Suppressor macrophage treated with lipopolysaccharide for 4 hours (primary cell): ENCODE measurements around the gene BCHE.

ENCODE experiments used
- DNase-seq: peaks from one replicate; pipeline ENCODE4 v3.0.0-alpha.2; 2020

The BCHE gene

GRCh38 chr3:165837058-165837525 is at the start of gene BCHE:
Gene BCHE (minus strand): TSS chr3:165837423. CDS start chr3:165831033, 6,390 bp downstream.
- no peak for DNase-seq

- peak; percentile 1 for DNase-seq
Observed at GRCh38 chr3:165885558-165886270, 48.5 kb upstream of the BCHE start.

- no peak for DNase-seq
Observed at GRCh38 chr3:165884518-165884917, 47.3 kb upstream of the BCHE start.

GRCh38 chr3:165883863-165884478 is 46.7 kb upstream of the BCHE start:
- DNase-seq, result no peak

DNA sequence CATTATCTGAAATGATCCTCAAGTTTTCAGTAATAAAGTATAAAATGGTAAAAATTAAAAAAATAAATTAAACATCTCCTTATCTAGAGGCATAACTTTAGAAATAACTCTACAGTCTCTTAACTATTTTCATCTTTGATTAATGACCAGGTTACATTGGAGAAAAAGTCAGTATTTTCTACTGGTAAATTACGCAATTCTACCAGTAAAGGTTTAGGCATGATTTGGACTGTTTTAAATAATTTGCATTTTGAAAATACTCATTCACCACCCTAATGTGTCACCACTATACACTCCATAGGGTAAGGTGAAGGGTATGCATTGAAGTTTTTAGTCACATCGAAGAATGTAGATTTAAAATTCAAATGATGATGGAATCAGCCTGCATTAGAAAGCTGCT is 45.9 kb upstream of the BCHE start:
- no peak for DNase-seq

DNA sequence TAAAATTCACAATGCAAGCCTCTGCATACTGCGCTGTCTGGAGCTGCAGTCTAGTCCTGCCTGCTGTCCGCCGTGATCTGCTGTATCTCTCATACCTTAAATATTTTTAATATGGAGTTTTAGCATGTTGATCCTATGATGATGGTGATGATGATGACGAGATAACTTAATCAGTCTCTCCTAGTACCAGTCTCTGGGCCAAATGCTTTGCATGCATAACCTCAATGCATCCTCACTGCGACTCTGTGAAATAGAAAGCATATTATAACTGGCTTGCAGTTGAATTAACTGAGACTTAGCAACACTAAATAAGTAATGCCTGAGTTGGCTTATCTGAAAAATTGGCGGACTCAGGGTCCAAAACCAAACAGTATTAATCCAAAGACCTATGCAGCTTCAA is 38.4 kb upstream of the BCHE start:
- DNase-seq, result no peak

- no peak for DNase-seq
Observed at GRCh38 chr3:165874663-165875489, 37.7 kb upstream of the BCHE start.

- DNase-seq, result no peak
Observed at GRCh38 chr3:165868088-165868487, 30.9 kb upstream of the BCHE start.

DNA sequence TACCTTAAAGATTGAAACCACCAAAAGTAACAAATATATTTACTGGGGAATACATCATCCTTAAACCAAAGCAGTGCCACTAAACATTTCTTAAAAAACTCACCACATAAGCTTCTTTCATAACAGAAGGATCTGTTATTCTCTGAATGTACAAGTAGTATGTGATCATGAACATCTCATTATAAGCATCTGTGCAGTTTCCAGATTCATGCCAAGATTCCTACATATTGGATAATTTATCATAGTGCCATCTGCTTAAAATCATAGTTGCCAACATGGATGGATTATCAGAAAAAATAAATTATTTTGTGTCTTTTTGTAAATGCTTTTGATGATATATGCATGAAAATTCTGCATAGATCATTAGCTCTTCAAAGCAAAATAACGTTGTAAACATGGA is 21.8 kb upstream of the BCHE start:
- no peak for DNase-seq

GRCh38 chr3:165855581-165855980 is 18.4 kb upstream of the BCHE start:
- DNase-seq, result no peak

DNA sequence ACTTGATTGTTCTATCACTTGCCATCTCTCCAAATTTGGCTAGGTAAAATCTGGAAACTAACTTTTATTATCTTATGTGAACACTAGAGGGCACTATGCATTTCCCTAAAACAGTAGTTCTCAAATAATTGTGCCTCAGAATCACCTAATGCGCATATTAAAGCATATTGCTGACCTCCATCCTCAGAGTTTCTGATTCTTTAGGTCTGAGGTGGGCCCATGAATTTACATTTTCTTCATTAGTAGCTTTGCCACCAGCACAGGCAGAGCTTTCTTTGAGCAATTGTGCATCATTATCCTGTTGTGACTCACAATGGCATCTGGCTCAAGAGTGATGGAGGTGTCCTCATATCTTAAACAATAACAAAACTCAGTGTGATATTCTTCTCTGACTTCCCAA is 17.5 kb upstream of the BCHE start:
- DNase-seq, result peak; percentile 31

GRCh38 chr3:165852711-165853110 is 15.5 kb upstream of the BCHE start:
- no peak for DNase-seq

DNA sequence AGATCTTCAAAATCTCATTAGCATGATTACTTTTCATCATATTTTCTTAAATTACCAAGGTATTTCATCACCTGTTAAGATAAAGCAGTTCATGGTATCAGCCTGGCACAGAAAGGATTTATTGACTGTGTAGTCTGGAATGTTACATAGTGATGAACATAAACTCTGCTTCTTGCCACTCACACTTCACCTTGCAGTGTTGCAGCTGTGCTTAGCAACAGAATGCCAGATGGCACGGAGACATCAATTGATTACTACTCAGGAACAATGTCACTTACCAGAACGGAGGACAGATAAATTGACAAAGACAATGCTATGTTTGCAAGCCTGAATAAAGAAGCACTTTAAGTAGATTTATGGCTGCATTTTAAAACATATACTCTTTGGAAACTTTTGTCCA is 15.0 kb upstream of the BCHE start:
- no peak for DNase-seq

- no peak for DNase-seq
Observed at GRCh38 chr3:165846056-165846455, 8.8 kb upstream of the BCHE start.

GRCh38 chr3:165839296-165840076 is 2.3 kb upstream of the BCHE start:
- no peak for DNase-seq

GRCh38 chr3:165837801-165838200 is 578 bp upstream of the BCHE start:
- DNase-seq, result no peak

DNA sequence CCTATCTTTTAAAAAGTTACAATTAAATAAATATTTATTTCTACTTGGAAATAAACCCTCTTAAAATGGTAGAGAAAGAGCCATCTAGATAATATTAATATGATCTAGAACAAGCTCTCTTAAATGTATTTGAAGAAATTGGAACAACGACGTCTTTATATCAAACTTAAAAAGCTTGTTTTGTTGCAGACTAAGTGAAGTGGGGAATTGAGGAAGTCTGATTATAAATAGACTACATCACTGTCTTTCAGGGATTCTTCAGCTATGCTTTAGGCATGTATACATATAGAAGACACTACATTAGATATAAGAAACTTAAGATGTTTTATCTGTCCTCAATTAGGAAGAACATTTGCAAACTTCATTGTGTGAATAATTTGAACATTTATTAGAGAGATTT is 1.8 kb downstream of the BCHE start:
- no peak for DNase-seq

DNA sequence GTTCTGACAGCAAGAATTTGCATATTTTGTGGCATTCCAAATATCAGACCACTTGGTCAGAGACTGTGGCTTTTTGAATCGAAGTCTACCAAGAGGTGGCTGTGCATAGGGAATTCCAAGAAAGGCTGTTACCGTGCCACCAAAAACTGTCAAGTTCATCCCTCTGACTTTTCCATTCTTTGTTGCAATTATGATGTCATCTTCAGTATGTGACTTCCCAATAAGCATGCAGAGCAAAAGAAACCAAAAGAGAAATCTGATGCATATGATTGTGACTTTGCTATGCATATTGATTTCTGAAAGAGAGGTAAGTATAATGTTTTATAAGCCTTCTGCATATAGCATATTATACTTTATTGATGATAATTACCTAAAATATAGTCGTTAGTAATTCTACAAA is 6.5 kb downstream of the BCHE start:
- DNase-seq, result peak; percentile 1

DNA sequence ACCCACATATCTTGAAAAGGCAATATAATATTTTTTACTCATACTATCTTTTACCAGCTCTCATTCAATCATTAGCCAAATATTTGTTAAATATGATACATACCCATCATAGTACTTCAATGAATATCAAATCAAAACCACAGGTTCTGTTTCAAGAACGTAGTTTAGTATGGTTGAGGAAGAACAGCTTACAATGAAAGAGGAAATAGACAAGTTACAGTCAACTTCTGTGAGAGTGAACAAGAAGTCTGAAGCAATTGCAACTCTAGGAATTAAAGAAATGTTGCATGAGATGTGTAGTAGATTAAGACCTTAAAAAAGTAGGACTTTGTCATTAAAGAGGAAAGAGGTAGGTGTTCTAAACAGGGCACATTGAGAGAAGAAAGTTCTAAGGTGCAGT is 9.3 kb downstream of the BCHE start:
- DNase-seq, result no peak

- DNase-seq, result no peak
Observed at GRCh38 chr3:165827233-165827632, 10.0 kb downstream of the BCHE start.

DNA sequence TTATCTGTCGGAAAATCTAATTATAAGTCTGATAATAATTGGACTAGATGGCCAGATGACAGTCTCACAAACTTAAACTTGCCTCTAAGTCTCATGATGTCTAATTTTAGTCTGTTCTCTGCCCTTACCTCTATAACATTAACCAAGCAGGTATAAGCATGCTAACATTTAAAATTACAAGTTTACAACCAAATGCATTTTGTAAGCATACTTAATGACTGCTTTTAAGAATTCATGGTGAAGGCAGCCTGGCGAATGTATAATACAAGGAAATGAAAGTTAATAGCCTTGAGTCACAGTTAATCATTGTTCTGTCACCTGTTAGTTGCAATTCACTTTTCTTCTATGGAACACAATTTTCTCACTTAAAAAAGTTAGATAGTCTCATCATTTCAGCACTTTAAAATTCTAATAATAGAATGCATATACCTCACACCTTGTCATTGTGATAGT is 16.5 kb downstream of the BCHE start:
- DNase-seq, result no peak

DNA sequence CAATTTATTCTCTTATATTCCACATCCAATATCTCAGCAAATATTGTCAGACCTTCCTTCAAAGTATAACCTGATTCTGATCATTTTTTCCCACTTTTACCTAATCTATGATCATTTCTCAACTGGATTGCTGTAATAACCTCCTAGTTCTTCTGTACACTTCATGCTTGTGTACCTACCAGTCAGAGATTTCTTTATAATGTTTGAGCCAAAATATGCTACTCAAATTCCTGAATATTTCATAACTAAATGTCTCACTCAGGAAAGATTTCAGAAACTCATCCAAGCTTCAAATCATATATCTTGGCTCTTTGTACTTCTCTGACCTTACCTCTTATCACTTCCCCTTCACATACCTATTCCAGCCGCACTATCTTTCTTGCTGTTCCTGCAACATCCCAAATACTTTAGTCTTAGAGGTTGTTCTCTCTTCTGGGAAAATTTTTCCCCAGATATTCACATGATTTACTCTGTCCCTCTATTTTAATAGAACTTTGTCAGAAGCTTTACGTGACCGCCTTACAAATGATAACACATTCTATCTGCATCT is 20.0 kb downstream of the BCHE start:
- DNase-seq, result no peak

- no peak for DNase-seq
Observed at GRCh38 chr3:165816209-165816608, 21.0 kb downstream of the BCHE start.
